ENCODE results near the gene KCNN3.

KCNN3 gene

GRCh38 chr1:154806333-154806732, 63.7 kb downstream of the KCNN3 start:
- no peak overlapping the region for H3K4me3 ChIP-seq (ENCODE audit: low read depth, low read length)
- no peak for DNase-seq (ENCODE audit: low read depth)
- TF ChIP-seq CTCF (conservative IDR thresholded peaks at IDR 0.05; ENCODE audit: low read depth, low read length) = no peak

- H3K4me3 ChIP-seq (ENCODE audit: low read depth, low read length) = no peak overlapping the region
- DNase-seq (ENCODE audit: low read depth) = no peak
- TF ChIP-seq CTCF (conservative IDR thresholded peaks at IDR 0.05; ENCODE audit: low read depth, low read length) = no peak
These were observed 66.8 kb downstream of the KCNN3 start for GRCh38 chr1:154802982-154803920.

GRCh38 chr1:154802336-154802969, 67.6 kb downstream of the KCNN3 start:
- no peak for DNase-seq (ENCODE audit: low read depth)
- no peak for TF ChIP-seq CTCF (conservative IDR thresholded peaks at IDR 0.05; ENCODE audit: low read depth, low read length)
- H3K4me3 ChIP-seq (ENCODE audit: low read depth, low read length) = no peak overlapping the region

- H3K4me3 ChIP-seq (ENCODE audit: low read depth, low read length) = no peak overlapping the region
- no peak for TF ChIP-seq CTCF (conservative IDR thresholded peaks at IDR 0.05; ENCODE audit: low read depth, low read length)
- DNase-seq (ENCODE audit: low read depth) = no peak
These were observed 68.7 kb downstream of the KCNN3 start for GRCh38 chr1:154801234-154802011.

- H3K4me3 ChIP-seq (ENCODE audit: low read depth, low read length) = no peak overlapping the region
- no peak for DNase-seq (ENCODE audit: low read depth)
- TF ChIP-seq CTCF (conservative IDR thresholded peaks at IDR 0.05; ENCODE audit: low read depth, low read length) = no peak
These were observed 70.9 kb downstream of the KCNN3 start for GRCh38 chr1:154799188-154799587.

GRCh38 chr1:154798645-154799044, 71.4 kb downstream of the KCNN3 start:
- TF ChIP-seq CTCF (conservative IDR thresholded peaks at IDR 0.05; ENCODE audit: low read depth, low read length) = no peak
- no peak for DNase-seq (ENCODE audit: low read depth)
- no peak overlapping the region for H3K4me3 ChIP-seq (ENCODE audit: low read depth, low read length)

All from choroid plexus epithelial cell (primary cell).